SH-SY5Y (cell line): ENCODE measurements around the gene ERH.

Experiments
- GATA2 ChIP-seq: IDR thresholded peaks from 2 replicates; pipeline ENCODE4 v1.6.1; 2011; ENCODE audit warnings: mild to moderate bottlenecking, low read depth, low read length
- GATA3 ChIP-seq: IDR thresholded peaks from 2 replicates; pipeline ENCODE4 v1.6.1; 2011; ENCODE audit warnings: low read depth, mild to moderate bottlenecking, low read length, moderate library complexity

GRCh38 chr14:69404478-69404877, 6.4 kb upstream of the ERH start:
- TF ChIP-seq GATA3 = no peak
- no peak for TF ChIP-seq GATA2
